Astrocyte of the cerebellum (primary cell): Measurements from ENCODE around the gene SLCO1B1.
"Not testable (repeated sequence)": the region's sequence is repeated elsewhere in the genome, so short reads cannot be mapped to it uniquely, and the experiment has no call there.

ENCODE experiments used
- DNase-seq: peaks from one replicate; pipeline ENCODE4 v3.0.0-alpha.2; 2011; ENCODE audit warnings: low read depth
- H3K4me3 ChIP-seq: 2 replicates; pipeline ENCODE4 v1.5.1; 2011; ENCODE audit warnings: mild to moderate bottlenecking, low read depth, low read length, moderate library complexity
- in situ Hi-C: cut with HindIII; loops from 2 replicates; pipeline ENCODE4 v1.10.0; 2017; ENCODE audit warnings: low sequenced_read_pairs
- TF ChIP-seq, protein P1 (sequence below): IDR thresholded peaks from 2 replicates; pipeline ENCODE4 v1.5.1; 2012; ENCODE audit warnings: low read length, low read depth, moderate library complexity, mild to moderate bottlenecking; ENCODE audit errors: missing control alignments

The SLCO1B1 gene, protein sequence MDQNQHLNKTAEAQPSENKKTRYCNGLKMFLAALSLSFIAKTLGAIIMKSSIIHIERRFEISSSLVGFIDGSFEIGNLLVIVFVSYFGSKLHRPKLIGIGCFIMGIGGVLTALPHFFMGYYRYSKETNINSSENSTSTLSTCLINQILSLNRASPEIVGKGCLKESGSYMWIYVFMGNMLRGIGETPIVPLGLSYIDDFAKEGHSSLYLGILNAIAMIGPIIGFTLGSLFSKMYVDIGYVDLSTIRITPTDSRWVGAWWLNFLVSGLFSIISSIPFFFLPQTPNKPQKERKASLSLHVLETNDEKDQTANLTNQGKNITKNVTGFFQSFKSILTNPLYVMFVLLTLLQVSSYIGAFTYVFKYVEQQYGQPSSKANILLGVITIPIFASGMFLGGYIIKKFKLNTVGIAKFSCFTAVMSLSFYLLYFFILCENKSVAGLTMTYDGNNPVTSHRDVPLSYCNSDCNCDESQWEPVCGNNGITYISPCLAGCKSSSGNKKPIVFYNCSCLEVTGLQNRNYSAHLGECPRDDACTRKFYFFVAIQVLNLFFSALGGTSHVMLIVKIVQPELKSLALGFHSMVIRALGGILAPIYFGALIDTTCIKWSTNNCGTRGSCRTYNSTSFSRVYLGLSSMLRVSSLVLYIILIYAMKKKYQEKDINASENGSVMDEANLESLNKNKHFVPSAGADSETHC

DNA sequence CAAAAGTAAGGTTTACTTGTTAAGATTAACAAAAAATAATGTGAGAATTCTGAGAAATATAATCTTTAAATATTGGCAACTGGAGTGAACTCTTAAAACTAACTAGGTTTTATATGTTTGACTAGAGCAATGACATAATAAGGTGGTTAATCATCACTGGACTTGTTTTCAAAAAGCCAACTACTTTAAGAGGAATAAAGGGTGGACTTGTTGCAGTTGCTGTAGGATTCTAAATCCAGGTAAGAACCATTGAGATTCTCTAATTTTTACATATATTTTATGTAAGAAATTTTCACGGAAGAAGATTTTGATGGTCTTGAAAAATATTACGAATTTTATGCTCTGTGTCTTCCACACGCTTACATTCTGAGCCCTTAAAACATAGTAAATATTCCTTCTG is at the start of gene SLCO1B1:
SLCO1B1 (plus strand) TSS at position 197 of the 400 bp plus-strand sequence. CDS start 10,381 bp downstream, outside the sequence.
- no peak for DNase-seq
- TF ChIP-seq, protein P1, sequence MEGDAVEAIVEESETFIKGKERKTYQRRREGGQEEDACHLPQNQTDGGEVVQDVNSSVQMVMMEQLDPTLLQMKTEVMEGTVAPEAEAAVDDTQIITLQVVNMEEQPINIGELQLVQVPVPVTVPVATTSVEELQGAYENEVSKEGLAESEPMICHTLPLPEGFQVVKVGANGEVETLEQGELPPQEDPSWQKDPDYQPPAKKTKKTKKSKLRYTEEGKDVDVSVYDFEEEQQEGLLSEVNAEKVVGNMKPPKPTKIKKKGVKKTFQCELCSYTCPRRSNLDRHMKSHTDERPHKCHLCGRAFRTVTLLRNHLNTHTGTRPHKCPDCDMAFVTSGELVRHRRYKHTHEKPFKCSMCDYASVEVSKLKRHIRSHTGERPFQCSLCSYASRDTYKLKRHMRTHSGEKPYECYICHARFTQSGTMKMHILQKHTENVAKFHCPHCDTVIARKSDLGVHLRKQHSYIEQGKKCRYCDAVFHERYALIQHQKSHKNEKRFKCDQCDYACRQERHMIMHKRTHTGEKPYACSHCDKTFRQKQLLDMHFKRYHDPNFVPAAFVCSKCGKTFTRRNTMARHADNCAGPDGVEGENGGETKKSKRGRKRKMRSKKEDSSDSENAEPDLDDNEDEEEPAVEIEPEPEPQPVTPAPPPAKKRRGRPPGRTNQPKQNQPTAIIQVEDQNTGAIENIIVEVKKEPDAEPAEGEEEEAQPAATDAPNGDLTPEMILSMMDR = no peak
- in situ Hi-C loops = no loop called here
- no peak within 1 kb of the TSS for H3K4me3 ChIP-seq

DNA sequence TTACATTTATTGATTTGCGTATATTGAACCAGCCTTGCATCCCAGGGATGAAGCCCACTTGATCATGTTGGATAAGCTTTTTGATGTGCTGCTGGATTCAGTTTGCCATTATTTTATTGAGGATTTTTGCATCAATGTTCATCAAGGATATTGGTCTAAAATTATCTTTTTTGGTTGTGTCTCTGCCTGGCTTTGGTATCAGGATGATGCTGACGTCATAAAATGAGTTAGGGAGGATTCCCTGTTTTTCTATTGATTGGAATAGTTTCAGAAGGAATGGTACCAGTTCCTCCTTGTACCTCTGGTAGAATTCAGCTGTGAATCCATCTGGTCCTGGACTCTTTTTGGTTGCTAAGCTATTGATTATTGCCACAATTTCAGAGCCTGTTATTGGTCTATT is 46.2 kb upstream of the SLCO1B1 start:
- in situ Hi-C loops, DNase-seq, H3K4me3 ChIP-seq: not testable (repeated sequence)

DNA sequence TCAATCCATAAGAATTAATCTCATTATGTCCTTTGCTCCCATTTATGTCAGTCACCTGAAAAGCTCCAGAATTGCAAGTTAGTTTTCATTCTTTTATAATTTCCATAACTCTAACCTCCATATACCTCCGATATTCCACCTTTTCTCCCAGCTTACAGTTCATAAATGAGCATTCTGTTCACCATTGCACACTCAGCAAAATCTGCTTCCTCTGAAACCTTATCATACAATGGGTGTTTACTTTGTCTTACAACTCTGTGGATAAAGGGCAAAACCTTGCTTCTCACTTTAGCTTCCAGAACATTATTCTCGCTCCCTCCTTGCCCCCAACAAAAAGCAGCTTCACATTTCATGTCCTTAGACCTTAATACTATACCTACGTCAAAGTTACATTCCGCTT is 19.3 kb upstream of the SLCO1B1 start:
- no peak for DNase-seq
- no peak overlapping the region for H3K4me3 ChIP-seq
- TF ChIP-seq, protein P1 = no peak
- in situ Hi-C loops = no loop called here

DNA sequence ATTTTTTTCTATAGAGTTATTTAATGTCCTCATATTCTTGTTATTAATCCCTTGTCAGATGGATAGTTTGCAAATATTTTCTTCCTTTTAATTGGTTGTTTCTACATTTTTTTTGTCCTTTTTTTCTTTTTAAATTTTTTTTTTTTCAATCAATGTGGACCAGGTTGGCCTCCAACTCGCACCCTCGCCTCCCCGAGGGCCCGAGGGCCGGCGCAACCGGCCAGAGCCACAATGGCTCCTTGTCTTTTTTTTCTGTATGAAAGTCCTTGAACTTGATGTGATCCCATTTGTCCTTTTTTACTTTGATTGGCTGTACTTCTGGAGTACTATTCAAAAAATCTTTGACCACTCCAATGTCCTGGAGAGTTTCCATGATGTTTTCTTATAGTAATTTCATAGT is 17.7 kb upstream of the SLCO1B1 start:
- H3K4me3 ChIP-seq = no peak overlapping the region
- in situ Hi-C loops = no loop called here
- DNase-seq = no peak
- TF ChIP-seq, protein P1 = no peak

DNA sequence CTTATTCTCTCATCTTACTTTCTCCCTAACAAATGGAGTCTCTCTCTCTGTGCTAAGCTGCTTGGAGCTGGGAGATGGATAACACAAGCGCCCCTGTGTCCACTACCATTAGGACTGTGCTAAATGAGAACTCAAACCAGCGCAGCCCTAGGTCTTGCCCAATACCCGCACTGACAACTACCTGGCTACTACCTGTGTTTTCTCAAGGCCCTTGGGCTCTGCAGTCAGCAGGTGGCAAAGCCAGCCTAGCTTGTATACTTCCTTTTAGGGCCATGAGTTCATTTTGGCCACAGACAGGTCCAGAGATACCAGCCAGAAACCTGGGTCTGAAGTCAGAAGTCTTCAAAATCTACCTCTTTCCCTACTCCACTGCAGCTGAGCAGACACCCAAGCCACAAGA is 13.0 kb upstream of the SLCO1B1 start:
- no peak for DNase-seq
- TF ChIP-seq, protein P1 = no peak
- in situ Hi-C loops = no loop called here
- H3K4me3 ChIP-seq = no peak overlapping the region

DNA sequence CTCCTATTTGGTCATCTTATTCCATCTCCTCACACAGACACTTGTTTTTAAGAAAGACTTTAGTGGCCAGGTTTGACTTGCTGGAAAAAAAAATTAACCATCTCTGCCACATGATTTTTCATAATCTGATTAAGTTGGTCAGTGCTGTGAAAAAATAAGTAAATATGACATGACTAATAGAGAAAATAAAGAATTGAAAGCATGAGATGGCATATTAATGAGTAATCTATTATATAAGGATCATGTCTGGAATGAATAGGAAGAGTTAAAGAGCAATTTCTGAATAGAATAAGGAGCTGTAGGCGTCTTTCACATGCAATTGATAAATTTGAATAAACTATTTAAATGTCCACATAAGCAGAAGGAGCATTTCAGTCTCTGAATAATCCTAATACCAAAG is 12.2 kb upstream of the SLCO1B1 start:
- in situ Hi-C loops = no loop called here
- H3K4me3 ChIP-seq = no peak overlapping the region
- TF ChIP-seq, protein P1 = no peak
- no peak for DNase-seq

DNA sequence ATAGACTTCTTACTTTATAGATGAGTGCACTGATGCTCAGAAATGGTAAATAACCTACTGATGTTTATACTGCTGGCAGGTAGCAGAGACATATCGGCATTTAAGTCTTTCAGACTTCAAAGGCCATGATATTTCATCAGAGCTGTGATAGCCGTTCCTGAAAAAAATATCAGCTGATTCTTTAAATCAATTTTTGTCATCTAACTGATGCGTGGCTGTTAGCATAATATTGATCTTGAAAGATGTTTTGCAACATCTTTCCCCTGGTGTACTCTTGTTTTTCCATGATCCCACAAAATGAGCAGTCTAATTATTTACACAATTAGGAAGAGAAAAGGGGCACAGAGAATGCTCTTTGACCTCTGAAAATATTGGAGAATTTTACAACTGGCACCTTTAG is 1.6 kb upstream of the SLCO1B1 start:
- in situ Hi-C loops = no loop called here
- no peak for DNase-seq
- no peak overlapping the region for H3K4me3 ChIP-seq
- TF ChIP-seq, protein P1 = no peak
